Astrocyte of the cerebellum (primary cell): ENCODE data around the gene SFMBT1.

ENCODE experiments used
- DNase-seq: peaks from one replicate; pipeline ENCODE4 v3.0.0-alpha.2; 2011; ENCODE audit warnings: low read depth
- H3K4me3 ChIP-seq: 2 replicates; pipeline ENCODE4 v1.5.1; 2011; ENCODE audit warnings: mild to moderate bottlenecking, low read depth, low read length, moderate library complexity
- CTCF ChIP-seq: IDR thresholded peaks from 2 replicates; pipeline ENCODE4 v1.5.1; 2012; ENCODE audit warnings: low read length, low read depth, moderate library complexity, mild to moderate bottlenecking; ENCODE audit errors: missing control alignments
- in situ Hi-C: cut with HindIII; loops from 2 replicates; pipeline ENCODE4 v1.10.0; 2017; ENCODE audit warnings: low sequenced_read_pairs

Gene SFMBT1

GRCh38 chr3:52859686-52860423, 186.0 kb downstream of the SFMBT1 start:
- in situ Hi-C loops = no loop called here
- no peak for DNase-seq
- TF ChIP-seq CTCF = no peak
- H3K4me3 ChIP-seq = no peak overlapping the region

GRCh38 chr3:52857864-52858263, 188.0 kb downstream of the SFMBT1 start:
- no peak overlapping the region for H3K4me3 ChIP-seq
- TF ChIP-seq CTCF = no peak
- in situ Hi-C loops = no loop called here
- DNase-seq = no peak

GRCh38 chr3:52857133-52857532, 188.7 kb downstream of the SFMBT1 start:
- H3K4me3 ChIP-seq = no peak overlapping the region
- DNase-seq = no peak
- in situ Hi-C loops = no loop called here
- no peak for TF ChIP-seq CTCF

- no peak for TF ChIP-seq CTCF
- DNase-seq = no peak
- in situ Hi-C loops = no loop called here
- H3K4me3 ChIP-seq = no peak overlapping the region
Observed at GRCh38 chr3:52856666-52857065, 189.2 kb downstream of the SFMBT1 start.

GRCh38 chr3:52854013-52854412, 191.9 kb downstream of the SFMBT1 start:
- in situ Hi-C loops = no loop called here
- no peak for DNase-seq
- TF ChIP-seq CTCF = no peak
- H3K4me3 ChIP-seq = no peak overlapping the region
